HG03571 (cell line): Measurements from ENCODE around the gene LSM2.
"Not testable (repeated sequence)": the region's sequence is repeated elsewhere in the genome, so short reads cannot be mapped to it uniquely, and the experiment has no call there.

Experiments
- ATAC-seq: cut with Tn5 transposase; IDR thresholded peaks from one replicate; pipeline ENCODE4 v1.9.1; 2021; ENCODE audit not compliant: unreplicated experiment

LSM2 gene

GRCh38 chr6:31799781-31800180 lies 7.0 kb downstream of the LSM2 start:
- ATAC-seq, result no peak

- no peak for ATAC-seq
These were observed 9.2 kb downstream of the LSM2 start for GRCh38 chr6:31797588-31797987.

GRCh38 chr6:31796993-31797385 lies 9.8 kb downstream of the LSM2 start:
- ATAC-seq, result no peak

- peak; percentile 73 for ATAC-seq
These were observed 11.0 kb downstream of the LSM2 start, which contains the start of gene VARS1 for GRCh38 chr6:31795616-31796298. Gene VARS1 (minus strand): TSS chr6:31795752. CDS start chr6:31795217, 535 bp downstream.

- peak; percentile 9 for ATAC-seq
These were observed 11.7 kb downstream of the LSM2 start for GRCh38 chr6:31794866-31795615.

GRCh38 chr6:31794294-31794865 lies 12.4 kb downstream of the LSM2 start:
- no peak for ATAC-seq

GRCh38 chr6:31793927-31794245 lies 12.9 kb downstream of the LSM2 start:
- not testable (repeated sequence) for ATAC-seq

GRCh38 chr6:31792761-31793171 lies 14.0 kb downstream of the LSM2 start:
- no peak for ATAC-seq

- no peak for ATAC-seq
These were observed 14.7 kb downstream of the LSM2 start for GRCh38 chr6:31792090-31792374.

GRCh38 chr6:31791324-31792089 lies 15.3 kb downstream of the LSM2 start:
- no peak for ATAC-seq

GRCh38 chr6:31785475-31785874 lies 21.3 kb downstream of the LSM2 start:
- no peak for ATAC-seq

- ATAC-seq, result no peak
These were observed 22.5 kb downstream of the LSM2 start for GRCh38 chr6:31784098-31784925.

- ATAC-seq, result no peak
These were observed 24.5 kb downstream of the LSM2 start for GRCh38 chr6:31782126-31782855.

GRCh38 chr6:31781244-31782125 lies 25.3 kb downstream of the LSM2 start:
- no peak for ATAC-seq

GRCh38 chr6:31780507-31781243 lies 26.1 kb downstream of the LSM2 start:
- ATAC-seq, result no peak

GRCh38 chr6:31779908-31780307 lies 26.9 kb downstream of the LSM2 start:
- ATAC-seq, result no peak

GRCh38 chr6:31778999-31779885 lies 27.5 kb downstream of the LSM2 start:
- no peak for ATAC-seq

- ATAC-seq, result no peak
These were observed 28.6 kb downstream of the LSM2 start for GRCh38 chr6:31778193-31778592.
